Measurements from ENCODE around the gene ATP5F1E. TPM values are rescaled to one million over a fixed set of nuclear protein-coding genes. Genes with fewer than 3 reads are reported as not detected.

Gene ATP5F1E
- total and polyA plus RNA-seq, 2 experiments from 2014 or later, result 12.9 to 211 TPM

GRCh38 chr20:59003836-59004492 is 28.2 kb downstream of the ATP5F1E start:
- Histone ChIP-seq H4K20me1 (replicated peaks; ENCODE audit: insufficient read depth) (0 out of 2 replicates have a peak, but pooled peaks cover 5% of the 10 kb centered on the region), H3K4me1 (ENCODE audit: insufficient read depth) (no peaks in the 10 kb centered on the region; the same call in 1 of the 2 replicates), H3K4me3 (no peak overlapping the region), H3K79me2 (replicated peaks; ENCODE audit: insufficient read depth) (no peaks in the 10 kb centered on the region), H3F3A (replicated peaks; ENCODE audit: low read depth) (no peaks in the 10 kb centered on the region), H3K27me3 (ENCODE audit: insufficient read depth) (peaks cover 11% of the 10 kb centered on the region), H3K36me3 (ENCODE audit: insufficient read depth) (no peaks in the 10 kb centered on the region), H3K9me2 (ENCODE audit: insufficient read depth) (no peaks in the 10 kb centered on the region), H3K27ac (ENCODE audit: low read depth) (no peak overlapping the region), H2AFZ (no peak overlapping the region), H3K4me2 (no peak overlapping the region)
- peaks cover 13% of the 10 kb centered on the region for H3K4me1 Mint-ChIP-seq
- TF ChIP-seq JUNB (IDR thresholded peaks at IDR 0.05; ENCODE audit: unreplicated experiment), result no peak
- TF ChIP-seq STAT1 (IDR thresholded peaks at IDR 0.05; ENCODE audit: unreplicated experiment), result no peak
- no peak for TF ChIP-seq NANOG (IDR thresholded peaks at IDR 0.05; ENCODE audit: borderline replicate concordance)
- TF ChIP-seq EZH2 (IDR thresholded peaks at IDR 0.05; ENCODE audit: low read depth, unreplicated experiment), result no peak
- no peak for TF ChIP-seq ZNF331 (CRISPR knock-in tag; IDR thresholded peaks at IDR 0.05; ENCODE audit: low read depth)
- TF ChIP-seq ZNF114 (CRISPR knock-in tag; IDR thresholded peaks at IDR 0.05), result no peak
- DNase-seq (ENCODE audit: low spot score), result no peak
- no peaks in the 10 kb centered on the region for H3K9me3 Mint-ChIP-seq
- no peak for ATAC-seq
- H3K27ac Mint-ChIP-seq, result no peak overlapping the region
- H3K4me3 Mint-ChIP-seq, result no peak overlapping the region
- peaks cover 20% of the 10 kb centered on the region for H3K27me3 Mint-ChIP-seq (ENCODE audit: insufficient read depth, low read depth, poor library complexity)
- peaks cover 2% of the 10 kb centered on the region; the same call in 1 of the 3 replicates for H3K36me3 Mint-ChIP-seq (ENCODE audit: low read depth)

DNA sequence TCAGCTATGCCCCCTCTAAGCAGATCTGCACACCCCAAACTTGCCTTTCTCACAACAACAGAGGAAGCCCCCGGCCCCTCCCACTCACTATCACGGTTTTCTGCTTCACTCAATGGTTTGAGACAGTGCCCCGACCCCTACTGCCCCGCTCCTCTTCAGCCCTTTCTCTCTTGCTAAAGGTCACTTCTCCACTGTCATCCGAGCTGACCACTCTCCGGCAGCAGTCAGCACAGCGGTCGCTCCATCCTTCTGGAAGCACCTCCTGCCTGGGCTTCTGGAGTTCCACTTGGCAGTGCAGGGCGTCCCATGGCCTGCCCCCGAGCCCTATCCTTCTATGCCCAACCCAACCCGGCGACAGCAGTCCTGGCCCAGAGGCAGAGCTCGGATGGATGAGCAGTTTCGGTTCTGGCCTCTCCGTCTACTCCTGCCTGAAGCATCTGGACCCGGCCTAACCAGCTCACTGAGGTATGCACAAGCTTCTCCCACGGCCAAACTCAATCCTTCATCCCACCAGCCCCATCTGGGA is 29.2 kb downstream of the ATP5F1E start:
- Mint-ChIP-seq H3K27me3 (ENCODE audit: insufficient read depth, low read depth, poor library complexity) (peaks cover 17% of the 10 kb centered on the region), H3K4me1 (peaks cover 13% of the 10 kb centered on the region), H3K4me3 (no peak overlapping the region), H3K9me3 (no peaks in the 10 kb centered on the region), H3K36me3 (ENCODE audit: low read depth) (peaks cover 5% of the 10 kb centered on the region), H3K27ac (no peak overlapping the region)
- Histone ChIP-seq H3K27ac (ENCODE audit: low read depth) (no peak overlapping the region), H3K27me3 (ENCODE audit: insufficient read depth) (peaks cover 5% of the 10 kb centered on the region), H3K36me3 (ENCODE audit: insufficient read depth) (no peaks in the 10 kb centered on the region), H3K4me1 (ENCODE audit: insufficient read depth) (no peaks in the 10 kb centered on the region; the same call in 1 of the 2 replicates), H2AFZ (no peak overlapping the region), H3K4me3 (no peak overlapping the region), H3F3A (replicated peaks; ENCODE audit: low read depth) (peaks cover 1% of the 10 kb centered on the region; the same call in 1 of the 2 replicates), H3K4me2 (no peak overlapping the region), H3K9me2 (ENCODE audit: insufficient read depth) (no peaks in the 10 kb centered on the region), H3K79me2 (replicated peaks; ENCODE audit: insufficient read depth) (no peaks in the 10 kb centered on the region), H4K20me1 (replicated peaks; ENCODE audit: insufficient read depth) (0 out of 2 replicates have a peak, but pooled peaks cover 5% of the 10 kb centered on the region)
- TF ChIP-seq, protein P1, sequence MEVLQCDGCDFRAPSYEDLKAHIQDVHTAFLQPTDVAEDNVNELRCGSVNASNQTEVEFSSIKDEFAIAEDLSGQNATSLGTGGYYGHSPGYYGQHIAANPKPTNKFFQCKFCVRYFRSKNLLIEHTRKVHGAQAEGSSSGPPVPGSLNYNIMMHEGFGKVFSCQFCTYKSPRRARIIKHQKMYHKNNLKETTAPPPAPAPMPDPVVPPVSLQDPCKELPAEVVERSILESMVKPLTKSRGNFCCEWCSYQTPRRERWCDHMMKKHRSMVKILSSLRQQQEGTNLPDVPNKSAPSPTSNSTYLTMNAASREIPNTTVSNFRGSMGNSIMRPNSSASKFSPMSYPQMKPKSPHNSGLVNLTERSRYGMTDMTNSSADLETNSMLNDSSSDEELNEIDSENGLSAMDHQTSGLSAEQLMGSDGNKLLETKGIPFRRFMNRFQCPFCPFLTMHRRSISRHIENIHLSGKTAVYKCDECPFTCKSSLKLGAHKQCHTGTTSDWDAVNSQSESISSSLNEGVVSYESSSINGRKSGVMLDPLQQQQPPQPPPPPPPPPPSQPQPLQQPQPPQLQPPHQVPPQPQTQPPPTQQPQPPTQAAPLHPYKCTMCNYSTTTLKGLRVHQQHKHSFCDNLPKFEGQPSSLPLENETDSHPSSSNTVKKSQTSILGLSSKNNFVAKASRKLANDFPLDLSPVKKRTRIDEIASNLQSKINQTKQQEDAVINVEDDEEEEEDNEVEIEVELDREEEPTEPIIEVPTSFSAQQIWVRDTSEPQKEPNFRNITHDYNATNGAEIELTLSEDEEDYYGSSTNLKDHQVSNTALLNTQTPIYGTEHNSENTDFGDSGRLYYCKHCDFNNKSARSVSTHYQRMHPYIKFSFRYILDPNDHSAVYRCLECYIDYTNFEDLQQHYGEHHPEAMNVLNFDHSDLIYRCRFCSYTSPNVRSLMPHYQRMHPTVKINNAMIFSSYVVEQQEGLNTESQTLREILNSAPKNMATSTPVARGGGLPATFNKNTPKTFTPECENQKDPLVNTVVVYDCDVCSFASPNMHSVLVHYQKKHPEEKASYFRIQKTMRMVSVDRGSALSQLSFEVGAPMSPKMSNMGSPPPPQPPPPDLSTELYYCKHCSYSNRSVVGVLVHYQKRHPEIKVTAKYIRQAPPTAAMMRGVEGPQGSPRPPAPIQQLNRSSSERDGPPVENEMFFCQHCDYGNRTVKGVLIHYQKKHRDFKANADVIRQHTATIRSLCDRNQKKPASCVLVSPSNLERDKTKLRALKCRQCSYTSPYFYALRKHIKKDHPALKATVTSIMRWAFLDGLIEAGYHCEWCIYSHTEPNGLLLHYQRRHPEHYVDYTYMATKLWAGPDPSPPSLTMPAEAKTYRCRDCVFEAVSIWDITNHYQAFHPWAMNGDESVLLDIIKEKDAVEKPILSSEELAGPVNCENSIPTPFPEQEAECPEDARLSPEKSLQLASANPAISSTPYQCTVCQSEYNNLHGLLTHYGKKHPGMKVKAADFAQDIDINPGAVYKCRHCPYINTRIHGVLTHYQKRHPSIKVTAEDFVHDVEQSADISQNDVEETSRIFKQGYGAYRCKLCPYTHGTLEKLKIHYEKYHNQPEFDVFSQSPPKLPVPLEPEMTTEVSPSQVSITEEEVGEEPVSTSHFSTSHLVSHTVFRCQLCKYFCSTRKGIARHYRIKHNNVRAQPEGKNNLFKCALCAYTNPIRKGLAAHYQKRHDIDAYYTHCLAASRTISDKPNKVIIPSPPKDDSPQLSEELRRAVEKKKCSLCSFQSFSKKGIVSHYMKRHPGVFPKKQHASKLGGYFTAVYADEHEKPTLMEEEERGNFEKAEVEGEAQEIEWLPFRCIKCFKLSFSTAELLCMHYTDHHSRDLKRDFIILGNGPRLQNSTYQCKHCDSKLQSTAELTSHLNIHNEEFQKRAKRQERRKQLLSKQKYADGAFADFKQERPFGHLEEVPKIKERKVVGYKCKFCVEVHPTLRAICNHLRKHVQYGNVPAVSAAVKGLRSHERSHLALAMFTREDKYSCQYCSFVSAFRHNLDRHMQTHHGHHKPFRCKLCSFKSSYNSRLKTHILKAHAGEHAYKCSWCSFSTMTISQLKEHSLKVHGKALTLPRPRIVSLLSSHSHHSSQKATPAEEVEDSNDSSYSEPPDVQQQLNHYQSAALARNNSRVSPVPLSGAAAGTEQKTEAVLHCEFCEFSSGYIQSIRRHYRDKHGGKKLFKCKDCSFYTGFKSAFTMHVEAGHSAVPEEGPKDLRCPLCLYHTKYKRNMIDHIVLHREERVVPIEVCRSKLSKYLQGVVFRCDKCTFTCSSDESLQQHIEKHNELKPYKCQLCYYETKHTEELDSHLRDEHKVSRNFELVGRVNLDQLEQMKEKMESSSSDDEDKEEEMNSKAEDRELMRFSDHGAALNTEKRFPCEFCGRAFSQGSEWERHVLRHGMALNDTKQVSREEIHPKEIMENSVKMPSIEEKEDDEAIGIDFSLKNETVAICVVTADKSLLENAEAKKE (CRISPR knock-in tag; IDR thresholded peaks at IDR 0.05), result no peak
- no peak for TF ChIP-seq POLR2AphosphoS5 (IDR thresholded peaks at IDR 0.05; ENCODE audit: low read depth)
- TF ChIP-seq ETS1 (IDR thresholded peaks at IDR 0.05), result no peak
- TF ChIP-seq ZNF331 (CRISPR knock-in tag; IDR thresholded peaks at IDR 0.05; ENCODE audit: low read depth), result no peak
- no peak for TF ChIP-seq EZH2phosphoT487 (IDR thresholded peaks at IDR 0.05; ENCODE audit: unreplicated experiment)
- TF ChIP-seq STAT1 (IDR thresholded peaks at IDR 0.05; ENCODE audit: unreplicated experiment), result no peak
- no peak for TF ChIP-seq ZNF114 (CRISPR knock-in tag; IDR thresholded peaks at IDR 0.05)
- no peak for TF ChIP-seq NANOG (IDR thresholded peaks at IDR 0.05; ENCODE audit: borderline replicate concordance)
- TF ChIP-seq EZH2 (IDR thresholded peaks at IDR 0.05; ENCODE audit: low read depth, unreplicated experiment), result no peak
- DNase-seq (ENCODE audit: low spot score) (no peak), ATAC-seq (no peak)
